Inflammatory macrophage treated with lipopolysaccharide for 1 hour (primary cell): ENCODE measurements around the gene SLC16A6.
A peak's percentile ranks its signal among the peaks of the same experiment; 100 is the strongest.
"Not testable (repeated sequence)": the region's sequence is repeated elsewhere in the genome, so short reads cannot be mapped to it uniquely, and the experiment has no call there.

Experiments used
- DNase-seq, 2 donors: peaks; one replicate each; pipeline ENCODE4 v3.0.0-alpha.2; 2020 to 2022

Gene SLC16A6

DNA sequence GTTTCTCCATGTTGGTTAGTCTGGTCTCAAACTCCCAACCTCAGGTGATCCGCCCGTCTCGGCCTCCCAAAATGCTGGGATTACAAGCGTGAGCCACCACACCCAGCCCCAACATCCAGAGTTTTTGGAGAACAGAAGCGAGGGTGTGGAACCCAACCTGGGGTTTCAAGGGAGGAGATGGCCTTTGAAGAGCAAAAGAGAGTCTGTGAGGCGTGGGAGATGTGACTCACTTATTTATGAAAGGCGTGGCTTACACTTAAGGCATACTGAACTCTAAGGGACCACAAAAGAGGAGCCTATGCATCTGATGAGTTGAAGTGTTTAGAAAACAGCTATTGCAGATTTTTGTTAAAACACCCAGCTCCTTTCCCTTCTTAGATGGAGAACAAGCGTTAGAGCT is 19.2 kb upstream of the SLC16A6 start:
- peak; percentile 46 to 51 for DNase-seq

DNA sequence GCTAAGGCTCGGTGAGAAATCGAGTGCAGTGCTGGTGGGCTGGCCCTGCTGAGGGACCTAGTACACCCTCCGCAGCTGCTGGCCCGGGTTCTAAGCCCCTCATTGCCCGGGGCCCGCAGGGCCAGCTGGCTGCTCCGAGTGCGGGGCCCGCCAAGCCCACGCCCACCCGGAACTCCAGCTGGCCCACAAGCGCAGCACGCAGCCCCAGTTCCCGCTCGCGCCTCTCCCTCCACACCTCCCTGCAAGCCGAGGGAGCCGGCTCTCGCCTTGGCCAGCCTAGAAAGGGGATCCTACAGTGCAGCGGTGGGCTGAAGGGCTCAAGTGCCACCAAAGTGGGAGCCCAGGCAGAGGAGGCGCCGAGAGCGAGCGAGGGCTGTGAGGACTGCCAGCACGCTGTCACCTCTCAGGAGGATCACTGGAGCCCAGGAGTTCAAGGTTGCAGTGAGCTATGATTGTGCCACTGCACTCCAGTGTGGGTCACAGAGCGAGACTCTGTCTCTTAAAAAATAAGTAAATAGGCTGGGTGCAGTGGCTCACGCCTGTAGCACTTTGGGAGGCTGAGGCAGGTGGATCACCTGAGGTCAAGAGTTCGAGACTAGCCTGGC is 18.2 kb upstream of the SLC16A6 start:
- not testable (repeated sequence) for DNase-seq

DNA sequence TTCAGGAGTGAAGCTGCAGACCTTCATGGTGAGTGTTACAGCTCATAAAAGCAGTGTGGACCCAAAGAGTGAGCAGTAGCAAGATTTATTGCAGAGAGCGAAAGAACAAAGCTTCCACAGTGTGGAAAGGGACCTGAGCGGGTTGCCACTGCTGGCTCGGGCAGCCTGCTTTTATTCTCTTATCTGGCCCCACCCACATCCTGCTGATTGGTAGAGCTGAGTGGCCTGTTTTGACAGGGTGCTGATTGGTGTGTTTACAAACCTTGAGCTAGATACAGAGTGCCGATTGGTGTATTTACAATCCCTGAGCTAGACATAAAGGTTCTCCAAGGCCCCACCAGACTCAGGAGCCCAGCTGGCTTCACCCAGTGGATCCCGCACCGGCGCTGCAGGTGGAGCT is 17.6 kb upstream of the SLC16A6 start:
- DNase-seq: not testable (repeated sequence)

DNA sequence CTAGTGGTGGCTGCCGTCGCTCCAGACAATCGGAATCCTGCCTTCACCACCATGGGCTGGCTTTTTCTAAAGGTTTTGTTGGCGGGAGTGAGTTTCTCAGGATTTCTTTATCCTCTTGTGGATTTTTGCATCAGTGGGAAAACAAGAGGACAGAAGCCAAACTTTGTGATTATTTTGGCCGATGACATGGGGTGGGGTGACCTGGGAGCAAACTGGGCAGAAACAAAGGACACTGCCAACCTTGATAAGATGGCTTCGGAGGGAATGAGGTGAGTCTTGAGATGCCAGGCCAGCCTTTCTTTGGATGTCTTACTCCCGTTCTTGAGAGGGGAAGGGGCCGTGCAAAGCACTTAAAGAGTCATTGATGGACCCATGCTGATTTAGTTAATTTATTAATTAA is 16.5 kb upstream of the SLC16A6 start:
- DNase-seq: no peak

DNA sequence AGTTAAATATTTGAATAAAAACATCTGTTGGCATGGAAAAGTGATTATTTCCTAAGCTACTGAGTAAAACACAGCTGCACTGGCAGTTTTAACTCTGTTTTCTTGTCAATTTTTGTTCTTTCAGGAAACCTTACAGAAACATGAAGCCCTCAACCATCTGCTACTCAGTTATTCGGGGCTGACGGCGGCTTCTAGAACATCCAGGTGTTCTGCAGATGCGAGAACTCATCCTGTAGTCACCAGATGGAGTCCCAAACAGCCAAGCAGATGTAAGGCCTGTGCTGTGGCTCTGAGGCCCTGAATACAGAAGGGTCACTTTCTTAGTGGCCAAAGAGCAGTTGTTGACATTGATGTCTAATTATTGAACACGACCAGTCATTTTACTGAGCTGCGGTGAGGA is 15.9 kb upstream of the SLC16A6 start:
- no peak for DNase-seq

DNA sequence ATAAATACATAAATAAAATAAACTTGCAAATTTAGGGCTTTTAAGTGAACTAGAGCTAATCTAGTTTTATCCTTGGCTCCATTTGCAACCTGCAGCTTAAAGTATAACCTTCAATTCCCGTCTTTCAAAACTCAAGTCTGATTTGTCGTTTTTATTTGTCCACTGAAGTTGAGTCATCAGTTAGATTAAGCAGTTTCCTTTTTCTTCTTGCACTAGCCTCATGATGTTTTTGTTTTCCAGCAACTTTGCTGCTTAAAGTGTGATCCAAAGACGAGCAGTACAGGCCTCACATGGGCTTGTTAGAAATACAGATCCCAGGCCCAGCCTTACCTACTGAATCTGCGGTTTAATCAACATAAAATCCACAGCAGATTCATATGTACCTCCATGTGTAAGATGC is 14.2 kb upstream of the SLC16A6 start:
- DNase-seq: peak; percentile 68 to 70

DNA sequence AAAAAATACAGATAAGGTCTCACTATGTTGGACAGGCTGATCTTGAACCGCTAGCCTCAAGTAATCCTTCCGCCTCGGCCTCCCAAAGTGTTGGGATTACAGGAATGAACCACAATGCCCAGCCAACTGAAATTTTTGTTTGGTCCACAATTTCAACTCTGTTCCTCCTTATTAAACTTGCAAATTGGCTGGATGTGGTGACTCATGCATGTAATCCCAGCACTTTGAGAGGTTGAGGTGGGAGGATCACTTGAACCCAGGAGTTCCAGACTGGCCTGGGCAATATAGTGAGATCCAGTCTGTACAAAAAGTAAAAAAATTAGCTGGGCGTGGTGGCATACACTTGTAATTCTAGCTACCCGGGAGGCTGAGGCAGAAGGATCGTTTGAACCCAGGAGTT is 13.8 kb upstream of the SLC16A6 start:
- DNase-seq: peak in 1 of 2 donors; percentile 19

DNA sequence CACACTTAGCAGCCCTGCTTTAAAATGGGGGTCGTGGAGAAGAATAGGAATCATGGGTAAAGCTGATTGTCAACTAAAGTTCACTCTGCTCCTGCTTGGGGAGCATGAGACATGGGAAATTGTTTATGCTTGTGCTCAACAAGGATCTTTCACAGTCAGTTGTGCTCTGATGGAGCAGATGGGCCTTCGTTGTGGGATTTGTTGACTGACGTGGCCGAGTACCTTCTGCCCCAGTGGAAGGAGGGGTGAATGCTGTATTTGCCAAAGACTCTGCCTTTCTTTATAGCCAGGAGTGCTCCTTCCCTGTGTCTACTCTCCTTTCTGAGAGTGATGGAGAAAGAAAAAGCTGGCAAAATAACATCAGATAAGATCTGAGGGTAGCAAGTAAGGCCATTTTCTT is 11.7 kb upstream of the SLC16A6 start:
- DNase-seq: no peak

DNA sequence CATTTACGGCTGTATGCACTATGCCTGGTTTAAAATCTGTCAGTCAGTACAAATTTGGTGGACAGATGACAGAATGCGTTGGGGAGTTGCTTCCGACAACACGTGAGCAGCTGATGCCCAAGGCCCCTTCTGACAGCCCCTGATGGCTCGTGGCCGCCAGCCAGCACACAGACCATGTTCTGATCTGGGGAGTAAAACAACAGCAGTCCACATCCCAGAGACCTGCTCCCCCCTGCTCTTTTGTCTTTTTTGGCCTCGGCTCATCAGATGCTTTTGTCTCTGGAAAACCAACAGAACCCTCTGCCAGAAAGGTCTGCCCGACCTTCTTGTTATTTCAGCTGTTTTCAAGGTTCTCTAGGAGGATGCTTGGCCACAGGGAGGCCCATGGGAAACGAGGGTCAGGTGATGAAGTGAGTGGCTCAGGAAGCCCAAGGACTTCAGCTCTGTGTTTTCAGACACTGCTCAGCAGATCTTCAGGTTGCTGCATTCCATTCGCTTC is 11.2 kb upstream of the SLC16A6 start:
- no peak for DNase-seq

DNA sequence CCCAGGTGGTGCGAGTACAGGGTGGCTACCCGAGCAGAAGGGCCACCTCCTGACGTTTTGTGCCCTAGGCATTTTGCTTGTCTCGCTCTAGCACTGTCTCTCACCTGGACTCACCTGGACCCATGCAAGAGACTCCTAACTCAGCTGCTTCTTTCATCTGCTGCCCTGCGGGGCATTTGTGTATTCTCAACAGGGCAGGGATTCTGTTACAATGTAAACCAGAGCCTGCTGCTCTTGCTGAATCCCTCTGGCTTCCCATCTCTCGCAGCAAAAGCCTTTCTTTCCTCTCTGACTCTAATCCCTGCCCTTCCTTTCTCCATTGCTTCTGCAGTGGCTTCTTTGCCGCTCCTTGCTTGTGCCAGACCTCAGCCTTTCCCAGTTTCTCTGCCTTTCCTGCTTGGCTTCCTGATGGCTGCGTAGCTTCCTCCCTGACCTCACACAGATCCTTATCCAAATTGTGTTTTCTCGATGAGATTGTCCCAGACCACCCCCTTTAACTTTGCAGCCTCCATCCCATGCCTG is 10.6 kb upstream of the SLC16A6 start:
- DNase-seq: no peak

DNA sequence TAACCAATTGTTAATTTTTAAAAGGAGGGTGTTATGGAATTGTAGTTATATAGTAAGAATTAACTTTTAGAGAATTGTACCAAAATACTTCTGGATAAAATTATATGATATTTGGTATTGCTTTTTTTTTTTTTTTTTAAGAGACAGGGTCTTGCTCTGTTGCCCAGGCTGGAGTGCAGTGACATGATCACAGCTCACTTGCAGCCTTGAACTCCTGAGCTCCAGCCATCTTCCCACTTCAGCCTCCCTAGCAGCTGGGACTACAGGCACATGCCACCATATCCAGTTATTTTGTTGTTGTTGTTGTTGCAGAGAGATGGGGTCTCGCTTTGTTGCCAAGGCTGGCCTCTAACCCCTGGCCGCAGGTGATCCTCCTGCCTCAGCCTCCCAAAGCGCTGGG is 8.9 kb upstream of the SLC16A6 start:
- no peak for DNase-seq

DNA sequence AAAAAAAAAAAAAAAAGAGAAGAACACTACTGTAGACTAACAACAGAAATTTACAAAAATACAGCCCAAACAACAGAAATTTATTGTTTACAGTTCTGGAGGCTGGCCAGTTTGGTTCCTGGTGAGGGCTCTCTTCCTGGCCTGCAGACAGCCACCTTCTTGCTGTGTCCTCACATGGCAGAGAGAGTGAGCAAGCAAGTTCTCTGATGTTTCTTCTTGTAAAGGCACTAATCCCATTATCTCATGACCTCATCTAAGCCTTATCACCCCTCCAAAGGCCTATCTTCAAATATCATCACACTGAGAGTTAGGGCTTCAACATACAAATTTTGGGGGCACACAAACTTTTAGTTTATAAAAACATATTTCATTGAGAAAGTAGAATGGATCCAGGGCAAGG is 7.7 kb upstream of the SLC16A6 start:
- no peak for DNase-seq

DNA sequence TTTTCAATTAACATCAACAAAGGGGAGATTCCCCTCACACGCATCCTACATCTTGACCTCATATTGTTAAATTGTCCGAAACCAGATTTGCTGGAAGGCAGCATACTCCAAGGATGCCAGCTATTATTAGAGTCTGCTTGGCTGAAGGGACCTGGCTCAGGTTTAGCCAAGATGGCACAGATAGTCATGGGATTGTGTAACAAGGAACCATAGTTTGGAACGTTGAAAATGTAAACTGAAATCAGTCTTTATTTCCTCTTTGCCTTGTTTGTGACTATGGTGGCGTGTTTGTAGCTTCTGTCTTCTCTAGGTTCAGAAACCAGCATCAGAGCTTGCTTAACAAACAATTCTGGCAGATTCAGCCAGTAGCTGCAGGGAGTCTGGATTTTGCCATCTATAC is 6.3 kb upstream of the SLC16A6 start:
- peak; percentile 47 to 64 for DNase-seq

DNA sequence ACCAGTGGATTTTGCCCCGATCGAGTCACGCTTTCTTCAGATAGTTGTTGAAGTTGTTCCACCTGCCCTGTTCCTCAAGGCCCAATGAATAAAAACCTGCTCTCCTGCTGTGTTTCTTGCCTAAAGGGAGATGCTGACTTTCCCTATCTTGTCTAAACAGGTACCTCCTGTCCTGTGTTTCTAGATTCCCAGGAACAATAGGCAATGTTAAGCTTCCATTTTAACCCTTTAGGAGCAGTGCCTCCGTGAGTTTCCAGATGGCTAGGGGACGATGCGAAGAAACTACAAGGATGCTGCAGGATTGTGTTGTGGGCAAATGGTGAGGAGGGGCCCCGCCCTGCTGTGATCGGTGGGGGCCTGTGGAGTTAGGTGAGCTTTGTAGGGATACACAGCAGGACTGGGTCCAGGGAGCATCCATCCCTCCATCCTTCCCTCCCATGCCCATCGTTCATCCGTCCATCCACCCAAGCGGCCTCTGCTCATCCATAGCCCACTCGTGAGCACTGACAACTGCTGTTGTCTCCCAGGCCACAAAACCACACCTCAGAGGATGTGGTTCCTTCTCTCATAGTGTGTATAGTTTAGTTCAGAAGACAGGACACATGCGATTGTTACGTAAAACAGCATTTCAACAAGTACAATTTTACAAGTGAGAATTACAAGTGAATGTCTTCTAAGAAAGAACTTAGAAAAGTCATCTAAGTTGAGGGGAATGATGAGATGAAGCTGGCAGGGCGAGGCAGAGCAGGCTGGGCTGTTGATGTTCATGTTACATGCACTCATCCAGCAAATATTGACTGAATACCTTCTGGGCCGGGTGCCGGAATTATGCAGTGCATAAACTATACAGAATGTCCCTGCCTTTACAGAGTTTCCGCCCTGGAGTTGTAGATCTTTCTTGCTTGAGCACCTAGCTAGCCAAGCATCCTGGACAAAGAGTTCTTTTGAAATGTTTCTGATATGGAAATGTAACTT is 5.6 kb upstream of the SLC16A6 start:
- no peak for DNase-seq

DNA sequence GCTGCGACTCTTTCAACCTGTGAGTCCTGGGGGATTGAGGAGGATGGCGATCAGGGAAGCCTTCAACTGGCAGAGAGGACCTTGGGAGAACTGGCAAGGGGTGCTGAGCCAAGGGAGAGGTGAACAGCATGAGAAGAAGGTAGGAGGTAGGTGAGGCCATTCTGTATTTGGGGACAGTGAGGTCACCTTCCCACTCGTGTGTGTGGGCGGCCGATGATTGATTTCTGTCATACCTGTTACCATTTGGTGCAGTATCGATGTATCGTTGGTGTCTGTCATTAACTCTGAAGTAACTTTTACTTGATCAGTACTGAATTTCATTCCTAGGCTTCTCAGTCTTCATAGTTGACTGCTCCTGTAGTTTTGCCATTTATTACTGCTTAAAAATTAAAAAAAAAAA is 4.2 kb upstream of the SLC16A6 start:
- no peak for DNase-seq

DNA sequence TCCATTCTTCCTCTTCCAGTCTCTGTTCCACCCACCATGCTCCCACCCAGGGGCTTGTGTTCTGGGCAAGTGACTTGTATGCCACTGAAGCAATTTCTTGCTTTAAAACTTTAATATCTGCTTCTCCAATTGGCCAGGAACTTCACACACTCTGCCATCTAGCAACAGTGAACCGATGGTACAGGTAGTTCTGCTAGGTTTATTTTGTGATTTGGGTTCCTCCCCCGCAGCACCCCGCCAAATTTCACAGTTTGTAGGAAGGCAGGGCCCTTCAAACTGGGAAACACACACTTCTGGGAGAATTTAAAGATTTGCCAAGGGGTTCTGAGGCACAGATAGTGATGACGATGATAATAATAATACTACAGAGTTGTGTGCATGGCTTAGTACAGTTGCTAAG is 3.7 kb upstream of the SLC16A6 start:
- DNase-seq: no peak

DNA sequence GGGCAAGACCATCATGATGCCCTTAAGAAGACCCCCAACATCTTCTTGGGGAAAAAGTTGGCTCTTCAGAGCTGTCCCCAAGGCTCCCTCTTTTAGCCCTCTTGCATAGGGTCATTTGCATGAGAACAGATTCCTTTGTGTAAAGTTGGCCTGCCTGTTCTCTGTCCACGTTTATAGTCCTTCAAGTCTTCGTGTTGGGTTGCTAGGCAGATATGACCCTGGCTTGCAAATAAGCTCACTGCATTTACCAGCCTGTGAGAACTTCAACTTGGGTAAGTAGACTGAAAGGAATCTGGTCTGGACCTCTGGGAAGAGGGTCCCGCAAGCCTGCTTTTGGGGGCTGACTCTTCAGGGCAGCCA is 3.2 kb upstream of the SLC16A6 start:
- no peak for DNase-seq

DNA sequence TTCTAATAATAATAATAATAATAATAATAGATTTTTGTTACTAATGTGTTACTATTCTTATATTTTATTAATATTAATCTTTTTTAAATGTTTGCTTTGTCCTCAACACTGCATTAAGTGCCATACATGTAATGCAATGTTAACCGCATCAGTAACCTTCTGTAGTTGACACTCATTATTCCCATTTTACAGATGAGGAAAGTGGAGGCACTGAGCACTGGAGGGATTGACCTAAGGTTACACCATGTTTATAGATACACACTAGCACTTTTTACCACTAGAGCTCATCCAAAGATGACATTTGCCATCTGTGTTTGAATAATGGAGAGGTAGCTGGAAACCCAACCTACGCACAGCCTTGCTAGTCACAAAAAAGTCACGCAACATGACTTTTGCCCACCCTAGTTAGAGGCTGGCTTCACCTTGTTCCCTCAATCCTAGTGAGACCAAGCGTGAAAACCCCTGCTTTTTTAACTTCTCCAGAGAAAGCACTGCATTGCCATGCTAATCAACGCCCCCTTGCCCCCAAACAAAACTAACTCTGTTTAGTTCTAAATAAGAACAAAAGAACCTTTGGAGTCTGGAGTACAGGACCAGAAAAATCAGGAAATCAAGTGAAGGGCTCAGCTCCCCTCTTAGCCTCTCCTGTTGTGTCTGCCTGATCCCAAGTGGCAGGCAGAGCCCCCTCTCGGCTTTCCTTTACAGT is 2.7 kb upstream of the SLC16A6 start:
- DNase-seq: no peak

DNA sequence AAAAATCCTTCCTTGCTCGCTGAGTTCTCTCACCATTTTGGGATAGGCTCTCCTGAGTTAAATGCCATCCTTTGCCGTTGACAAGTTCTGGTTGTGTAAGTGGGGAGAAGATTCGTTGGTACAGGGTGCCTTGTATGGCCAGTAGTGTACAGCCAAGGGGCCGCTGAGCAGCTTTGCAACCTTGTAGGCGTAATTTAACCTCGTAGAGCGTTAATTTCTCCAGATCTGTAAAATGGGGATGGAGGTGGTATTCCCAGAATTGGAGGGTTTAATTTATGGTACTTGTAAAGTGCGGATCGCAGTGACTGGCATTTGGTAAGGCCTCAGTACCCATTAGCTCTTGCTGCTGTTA is 1.7 kb upstream of the SLC16A6 start:
- no peak for DNase-seq

DNA sequence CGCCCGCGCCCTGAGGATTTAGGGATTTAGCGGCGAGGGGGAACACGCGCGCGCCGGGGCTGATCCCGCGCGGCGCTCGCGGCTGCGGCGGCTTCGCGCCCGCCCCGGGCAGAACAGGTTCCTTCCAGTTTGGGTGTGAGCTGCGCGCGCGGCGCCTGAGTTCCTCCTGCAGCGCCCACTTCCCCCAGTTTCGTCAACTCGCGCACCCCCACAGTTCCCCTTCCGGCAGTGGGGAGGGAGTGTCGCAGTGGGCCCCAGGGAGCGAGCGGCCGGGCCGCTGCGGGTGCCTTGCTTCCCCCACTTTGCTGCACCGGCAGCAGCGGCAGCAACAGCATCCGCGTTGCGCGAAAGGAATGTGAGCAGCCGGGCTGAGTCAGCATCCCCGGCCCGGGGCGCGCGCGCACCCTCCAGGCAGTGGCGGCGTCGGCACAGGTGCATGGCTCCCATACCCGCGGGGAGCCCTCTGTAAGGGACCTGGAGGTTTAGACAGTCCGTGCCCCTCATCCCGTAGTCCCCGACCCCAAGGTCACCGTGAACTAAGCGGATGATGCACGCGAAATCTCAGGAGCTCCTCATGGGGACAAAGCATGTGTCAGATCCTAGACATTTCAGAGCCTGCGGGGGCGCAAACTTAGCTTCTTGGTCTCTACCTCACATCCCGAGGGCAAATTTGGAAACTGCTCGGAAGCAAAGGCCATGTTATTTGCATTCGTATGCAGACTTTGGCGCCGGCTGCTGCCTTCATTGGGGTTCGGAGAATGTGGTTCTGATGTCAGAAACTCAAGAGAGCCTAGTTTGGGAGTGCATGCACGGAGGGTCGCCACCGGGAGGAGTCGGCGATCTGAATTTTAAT is 1.1 kb upstream of the SLC16A6 start:
- peak; percentile 93 to 95 for DNase-seq

DNA sequence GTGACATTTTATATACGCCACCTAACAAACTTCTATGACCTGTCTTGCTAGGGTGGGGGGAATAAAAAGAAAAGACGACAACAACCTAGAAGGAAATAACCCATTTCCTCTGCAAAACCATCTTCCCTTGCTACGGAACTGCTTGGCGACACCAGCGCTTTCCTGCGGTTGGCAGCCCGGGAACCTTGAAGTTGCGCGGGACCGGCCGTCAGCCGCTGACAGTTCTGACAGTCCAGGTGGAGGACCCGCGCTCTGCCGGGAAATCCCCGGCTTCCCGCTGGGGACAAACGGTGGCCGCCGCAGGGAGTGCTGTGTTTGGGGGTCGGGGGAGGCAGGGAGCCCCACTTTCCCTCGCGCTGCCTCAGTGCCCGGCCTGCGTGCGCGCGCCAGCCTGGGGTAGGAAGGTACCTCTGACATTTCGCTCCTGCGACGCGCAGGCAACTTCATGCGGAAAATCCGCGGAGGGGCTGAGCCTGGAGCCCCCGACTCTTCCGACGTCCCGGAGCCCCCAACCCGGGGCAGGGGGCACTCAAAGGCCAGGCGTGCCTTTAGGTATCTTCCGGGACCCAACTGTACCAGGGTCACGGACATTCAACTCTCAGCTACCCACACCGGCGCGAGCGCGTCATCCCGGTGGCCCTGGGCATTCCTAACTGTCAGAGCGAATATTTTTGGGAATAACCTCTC is 516 bp downstream of the SLC16A6 start:
- peak in 1 of 2 donors; percentile 39 for DNase-seq

DNA sequence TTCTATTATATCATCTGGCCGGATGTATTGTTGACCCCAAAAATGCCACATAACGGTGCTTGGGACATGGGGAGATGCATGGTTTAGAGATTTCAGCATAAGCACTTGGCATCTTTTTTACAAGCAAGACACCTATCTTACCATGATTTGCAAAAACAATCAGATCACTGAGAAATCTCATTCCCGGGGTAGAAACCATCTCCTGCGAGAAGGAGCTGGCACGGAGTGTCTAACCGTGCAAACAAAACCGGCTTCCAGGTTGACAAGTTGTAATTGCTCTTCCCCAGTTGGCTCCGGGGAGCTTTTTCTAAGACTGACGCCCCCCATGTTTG is 1.0 kb downstream of the SLC16A6 start:
- no peak for DNase-seq
